Cortex of kidney (tissue), 1 donor: ENCODE results near the gene ACVR1B.

Source experiments
- DNase-seq: peaks from one replicate; lab custom pipeline; 2025; lab: John Stamatoyannopoulos, UW

The ACVR1B gene

GRCh38 chr12:51951199-51951842, at the start of gene ACVR1B:
Gene ACVR1B, plus strand, starts transcription at chr12:51951699. Its CDS starts 45 bp downstream, at chr12:51951744.
- no peak for DNase-seq

- no peak for DNase-seq
These were observed 49.6 kb upstream of the ACVR1B start for GRCh38 chr12:51901881-51902280.

- no peak for DNase-seq
These were observed 46.5 kb upstream of the ACVR1B start for GRCh38 chr12:51904951-51905470.

GRCh38 chr12:51905471-51906429, 45.7 kb upstream of the ACVR1B start:
- no peak for DNase-seq

GRCh38 chr12:51906430-51907082, 44.9 kb upstream of the ACVR1B start:
- DNase-seq = no peak

GRCh38 chr12:51907083-51907855, 44.2 kb upstream of the ACVR1B start, which contains the start of gene ACVRL1:
Gene ACVRL1, plus strand, starts transcription at chr12:51907504. Its CDS starts 4,971 bp downstream, at chr12:51912475.
- no peak for DNase-seq

- DNase-seq = no peak
These were observed 43.6 kb upstream of the ACVR1B start for GRCh38 chr12:51907856-51908425.

- DNase-seq = no peak
These were observed 42.5 kb upstream of the ACVR1B start for GRCh38 chr12:51908876-51909592.

GRCh38 chr12:51910168-51910567, 41.3 kb upstream of the ACVR1B start:
- DNase-seq = no peak

- DNase-seq = no peak
These were observed 40.8 kb upstream of the ACVR1B start for GRCh38 chr12:51910691-51911090.

GRCh38 chr12:51911307-51911706, 40.2 kb upstream of the ACVR1B start:
- no peak for DNase-seq

- no peak for DNase-seq
These were observed 39.4 kb upstream of the ACVR1B start for GRCh38 chr12:51911788-51912711.

- no peak for DNase-seq
These were observed 38.1 kb upstream of the ACVR1B start for GRCh38 chr12:51913071-51914033.

- no peak for DNase-seq
These were observed 37.2 kb upstream of the ACVR1B start for GRCh38 chr12:51914034-51914923.

GRCh38 chr12:51915003-51915625, 36.4 kb upstream of the ACVR1B start:
- DNase-seq = no peak

- no peak for DNase-seq
These were observed 35.5 kb upstream of the ACVR1B start for GRCh38 chr12:51915951-51916350.
